K562 (cell line): ENCODE data around the gene KRTAP10-11. TPM values are rescaled to one million over a fixed set of nuclear protein-coding genes. Genes with fewer than 3 reads are reported as not detected.

ENCODE experiments used
- ATAC-seq: fragments of 200-7000 bp; cut with Tn5 transposase; 3 replicates; pipeline ENCODE4 v1.9.1; 2020; ENCODE audit warnings: moderate library complexity
- BruUV-seq: library from RNA; stranded (reverse); fragments of 400-500 nt; replicated peaks from 2 replicates; lab custom pipeline; 2021; lab: Mats Ljungman, UMichigan
- CTCF ChIA-PET: fragments of 300-600 bp; formaldehyde crosslinking; extraction: SDS; loops from one replicate; lab custom pipeline; 2021; ENCODE audit warnings: low intra/inter-chr PET ratio; lab: Yijun Ruan, JAX
- POLR2A ChIA-PET: fragments of 300-600, 350-650 bp; sonication (Branson Sonifier 250); formaldehyde crosslinking; extraction: SDS; loops from one replicate; lab custom pipeline; 2021; ENCODE audit warnings: antibody characterized with exemption, inconsistent platforms; lab: Yijun Ruan, JAX
- DNase-seq, 4 experiments: peaks; one replicate each; pipeline versions ENCODE4 v3.0.0 to v3.0.0-alpha.2; 2011 to 2018; ENCODE audit warnings: low spot score in 3 of 4, mixed read lengths in 3 of 4; ENCODE audit errors: extremely low read depth in 1 of 4
- FAIRE-seq: peaks from 2 replicates; lab custom pipeline; 2011; peaks lifted over from hg19 to GRCh38; lab: Jason Lieb, UNC
- H2AFZ ChIP-seq: 2 replicates; pipeline ENCODE4 v1.6.0; 2011; ENCODE audit warnings: low read depth, low read length, control low read depth, inconsistent platforms
- H3K27ac ChIP-seq: fragments of 200-600 bp; 3 replicates; pipeline ENCODE4 v1.8.0; 2011; ENCODE audit warnings: low read depth, mild to moderate bottlenecking, control low read depth, inconsistent platforms, low read length, moderate library complexity, mixed read lengths; ENCODE audit errors: extremely low read depth
- H3K27me3 ChIP-seq, 2 experiments: fragments of 300-600 bp in 1 of 2; 2 replicates in 1 of 2; 3 replicates in 1 of 2; pipeline versions ENCODE4 v1.6.0 to v1.8.0; 2011; ENCODE audit warnings: inconsistent platforms in 2 of 2, low read length in 2 of 2, mild to moderate bottlenecking in 1 of 2, mixed read lengths in 1 of 2, moderate library complexity in 1 of 2; ENCODE audit not compliant: control insufficient read depth in 2 of 2, insufficient read depth in 2 of 2
- H3K36me3 ChIP-seq: fragments of 300-600 bp; 3 replicates; pipeline ENCODE4 v1.8.0; 2011; ENCODE audit warnings: mild to moderate bottlenecking, low read length, inconsistent platforms; ENCODE audit not compliant: control insufficient read depth, insufficient read depth
- H3K4me1 ChIP-seq, 2 experiments: fragments of 200-600 bp in 1 of 2; replicated peaks in 1 of 2; 2 replicates in 1 of 2; 3 replicates in 1 of 2; pipeline versions ENCODE4 v1.5.1 to v1.8.0; 2011; ENCODE audit warnings: inconsistent platforms in 2 of 2, low read length in 2 of 2, mild to moderate bottlenecking in 1 of 2, mixed read lengths in 1 of 2, moderate library complexity in 1 of 2; ENCODE audit not compliant: control insufficient read depth in 2 of 2, insufficient read depth in 2 of 2
- H3K4me2 ChIP-seq: 2 replicates; pipeline ENCODE4 v1.6.1; 2011; ENCODE audit warnings: low read length, control low read depth, inconsistent platforms, mixed read lengths; ENCODE audit not compliant: insufficient read depth
- H3K4me3 ChIP-seq: fragments of 200-600 bp; sonication (generic), shearing (Covaris generic); 2 replicates; pipeline ENCODE4 v1.5.1; 2016; ENCODE audit warnings: control low read depth, inconsistent platforms
- H3K79me2 ChIP-seq: fragments of 200-600 bp; 3 replicates; pipeline ENCODE4 v1.8.0; 2011; ENCODE audit warnings: low read length, inconsistent platforms; ENCODE audit not compliant: control insufficient read depth, insufficient read depth
- H3K9ac ChIP-seq, 2 experiments: 2 replicates each; pipeline versions ENCODE4 v1.6.0 to v1.6.1; 2011; ENCODE audit warnings: low read depth in 2 of 2, low read length in 2 of 2, control low read depth in 1 of 2, inconsistent platforms in 1 of 2, mild to moderate bottlenecking in 1 of 2, mixed read lengths in 1 of 2; ENCODE audit not compliant: insufficient read depth in 1 of 2
- H3K9me1 ChIP-seq: one replicate; pipeline ENCODE4 v1.6.0; 2011; ENCODE audit warnings: inconsistent platforms, mild to moderate bottlenecking, low read length, moderate library complexity; ENCODE audit not compliant: control insufficient read depth, insufficient read depth
- H3K9me3 ChIP-seq: replicated peaks from 2 replicates; pipeline ENCODE4 v1.5.1; 2011; ENCODE audit warnings: low read depth, low read length, inconsistent platforms; ENCODE audit not compliant: control insufficient read depth, insufficient read depth
- H4K20me1 ChIP-seq: replicated peaks from 2 replicates; pipeline ENCODE4 v1.6.1; 2011; ENCODE audit warnings: low read length, inconsistent platforms, mixed read lengths; ENCODE audit not compliant: control insufficient read depth, insufficient read depth
- BDP1 ChIP-seq: IDR thresholded peaks from 3 replicates; pipeline ENCODE4 v1.6.1; 2011; ENCODE audit not compliant: insufficient read length, insufficient read depth
- CREBBP ChIP-seq: IDR thresholded peaks from one replicate; pipeline ENCODE4 v1.6.1; 2012; ENCODE audit warnings: low read depth, mild to moderate bottlenecking, control low read depth, inconsistent platforms, low read length
- HMGN3 ChIP-seq: IDR thresholded peaks from 2 replicates; pipeline ENCODE4 v1.6.1; 2011; ENCODE audit warnings: borderline replicate concordance, low read depth, mild to moderate bottlenecking, mixed read lengths, low read length; ENCODE audit not compliant: insufficient read length; ENCODE audit errors: extremely low read depth
- KDM1A ChIP-seq, 2 experiments: fragments of 450-650 bp; IDR thresholded peaks; 2 replicates each; pipeline ENCODE4 v1.6.1; 2016; ENCODE audit warnings: mild to moderate bottlenecking in 2 of 2
- MEF2A ChIP-seq: IDR thresholded peaks from 2 replicates; pipeline ENCODE4 v1.6.1; 2011; ENCODE audit warnings: low read depth, mild to moderate bottlenecking, low read length, moderate library complexity; ENCODE audit not compliant: control insufficient read depth
- MYNN ChIP-seq, 2 experiments: sonication (generic); formaldehyde crosslinking in 1 of 2; IDR thresholded peaks; 2 replicates each; pipeline versions ENCODE4 v1.5.0 to v1.6.1; 2016 to 2020; ENCODE audit warnings: antibody characterized with exemption in 1 of 2, missing genetic modification reagents in 1 of 2
- NFRKB ChIP-seq: fragments of 450-650 bp; IDR thresholded peaks from 2 replicates; pipeline ENCODE4 v1.6.1; 2016; ENCODE audit warnings: low read depth
- RBM15 ChIP-seq: fragments of 200-400 bp; formaldehyde crosslinking; IDR thresholded peaks from 2 replicates; pipeline ENCODE4 v1.6.1; 2018; ENCODE audit warnings: mild to moderate bottlenecking, low read length, moderate library complexity; ENCODE audit not compliant: insufficient read depth
- SRF ChIP-seq, 2 experiments: fragments of 250-450, 450-650 bp in 1 of 2; sonication (Bioruptor Pico) in 1 of 2; sonication (generic) in 1 of 2; formaldehyde crosslinking; IDR thresholded peaks; 2 replicates each; pipeline versions ENCODE4 v1.5.0 to v1.5.1; 2020 to 2022; ENCODE audit warnings: mild to moderate bottlenecking in 1 of 2, missing genetic modification reagents in 1 of 2
- SRSF1 ChIP-seq: fragments of 200-400 bp; formaldehyde crosslinking; IDR thresholded peaks from 2 replicates; pipeline ENCODE4 v1.6.1; 2017; ENCODE audit warnings: mild to moderate bottlenecking, low read depth, low read length, moderate library complexity
- TEAD1 ChIP-seq, 2 experiments: fragments of 450-650 bp in 1 of 2; sonication (generic) in 1 of 2; formaldehyde crosslinking; IDR thresholded peaks; 2 replicates each; pipeline versions ENCODE4 v1.4.0 to v1.8.0; 2020 to 2022; ENCODE audit warnings: mild to moderate bottlenecking in 2 of 2, missing genetic modification reagents in 1 of 2
- ZC3H8 ChIP-seq: fragments of 450-650 bp; IDR thresholded peaks from 2 replicates; pipeline ENCODE4 v1.6.1; 2017
- WGBS: fragments of 100-300 bp; shearing (Covaris generic); methylation state at CpG from one replicate; pipeline ENCODE4 v1.1.6; 2016; ENCODE audit warnings: low coverage, mixed read lengths; ENCODE audit not compliant: insufficient coverage; ENCODE audit errors: missing lambda C conversion rate; 5-methylcytosine and 5-hydroxymethylcytosine counted together
- in situ Hi-C: fragments of 300-500 bp; cut with MboI; formaldehyde crosslinking; loops from 4 replicates; pipeline ENCODE4 v1.15.0; 2018; ENCODE audit warnings: inconsistent platforms, mixed read lengths
- intact Hi-C: fragments of 100-400 bp; cut with micrococcal nuclease; formaldehyde crosslinking; loops from 2 replicates; pipeline ENCODE4 v1.14.2; 2022
- polyA plus RNA-seq, 8 experiments: library from polyadenylated mRNA; depleted of rRNA in 4 of 8; stranded (reverse) in 5 of 8; unstranded in 3 of 8; fragments of >200 nt; fragmentation: Nextera tagmentation in 2 of 8; fragmentation: Illumina TruSeq in 1 of 8; extraction: Ambion mirVana in 2 of 8; extraction: Trizol in 1 of 8; gene quantifications; 2 replicates each; pipeline versions ENCODE4 v1.2.1 to v1.2.3, GENCODE V29; 2011 to 2014; ENCODE audit warnings: inconsistent platforms in 1 of 8, missing spikeins in 1 of 8
- total RNA-seq, 7 experiments: library from RNA; depleted of rRNA in 6 of 7; stranded (reverse); fragments of >200 nt in 6 of 7; fragmentation: Illumina TruSeq in 2 of 7; extraction: Trizol in 2 of 7; gene quantifications; 2 replicates each; pipeline versions ENCODE4 v1.2.1 to v1.2.3, GENCODE V29; 2011 to 2021; ENCODE audit warnings: low replicate concordance in 1 of 7
- TF ChIP-seq, protein P1 (sequence below): fragments of 450-650 bp; IDR thresholded peaks from 2 replicates; pipeline ENCODE4 v1.6.1; 2016; ENCODE audit warnings: missing biosample characterization, missing genetic modification characterization
- TF ChIP-seq, protein P2 (sequence below): fragments of 450-650 bp; IDR thresholded peaks from 2 replicates; pipeline ENCODE4 v1.6.1; 2016; ENCODE audit warnings: antibody characterized with exemption

Gene KRTAP10-11
- total and polyA plus RNA-seq, 9 of the 15 experiments (the other 6 are each of a cell fraction or from before 2014, with no cell fraction given) = not detected

DNA sequence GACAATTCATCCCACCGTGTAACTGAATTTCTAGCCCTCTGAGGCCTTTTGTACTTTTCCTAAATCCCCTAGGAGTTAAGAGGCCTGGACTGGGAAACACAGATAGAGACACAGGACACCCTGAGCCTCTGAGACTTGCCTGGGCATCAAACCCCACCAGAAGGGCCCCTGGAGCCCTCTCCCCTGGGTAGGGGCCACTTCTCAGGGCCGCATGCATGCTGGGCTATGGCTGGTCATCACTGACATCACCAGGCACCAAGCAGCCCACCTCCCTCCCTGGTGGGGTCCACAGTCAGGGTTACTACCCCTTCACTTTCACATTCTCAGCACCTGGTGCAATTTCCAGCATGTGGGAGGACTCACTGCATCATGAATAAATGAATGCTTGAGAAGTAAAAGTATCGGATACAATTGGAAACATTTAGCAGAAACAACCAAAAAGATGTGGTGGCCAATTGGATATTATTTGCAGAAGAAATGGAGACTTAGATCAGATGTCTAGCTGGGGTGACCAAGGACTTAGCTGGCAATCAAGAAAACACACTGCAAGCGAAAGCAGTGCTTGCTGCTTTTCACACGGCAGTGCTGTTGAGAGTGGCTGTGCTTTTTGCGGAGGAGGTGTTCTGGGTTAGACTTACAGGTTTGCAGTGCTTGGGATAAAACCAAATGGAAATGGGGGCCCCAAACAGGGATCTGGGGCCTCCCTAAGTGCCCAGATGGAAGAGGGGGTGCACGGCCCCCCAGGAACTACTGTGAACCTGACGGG, 46.8 kb upstream of the KRTAP10-11 start:
- Histone ChIP-seq H3K4me2 (no peak overlapping the region), H3K4me1 (peaks cover 6 to 16% of the 10 kb centered on the region in 2 experiments; a peak in 4 of 5 replicates), H3K36me3 (no peaks in the 10 kb centered on the region), H3K79me2 (no peaks in the 10 kb centered on the region), H2AFZ (no peak overlapping the region), H3K27ac (no peak overlapping the region), H3K4me3 (no peak overlapping the region), H3K9ac (no peak overlapping the region), H4K20me1 (no peaks in the 10 kb centered on the region), H3K9me3 (no peaks in the 10 kb centered on the region), H3K27me3 (peaks cover 9 to 48% of the 10 kb centered on the region in 2 experiments), H3K9me1 (no peaks in the 10 kb centered on the region)
- ATAC-seq (no peak), DNase-seq (no peak), FAIRE-seq (no peak)
- intact Hi-C loops (no loop called here), in situ Hi-C loops (no loop called here)
- WGBS = 17% methylated on average over 8 of the region's 8 CpGs
- ChIA-PET POLR2A (no interaction called here), CTCF (no interaction called here)
- BruUV-seq = no TSS peak
- TF ChIP-seq SRF (CRISPR knock-in tag; IDR thresholded peaks at IDR 0.05) (no peak), TEAD1 (CRISPR knock-in tag; IDR thresholded peaks at IDR 0.05) (no peak), HMGN3 (no peak), SRSF1 (no peak), MYNN (IDR thresholded peaks at IDR 0.05) (no peak), MYNN (CRISPR knock-in tag; IDR thresholded peaks at IDR 0.05) (no peak), KDM1A (IDR thresholded peaks at IDR 0.05) (no peak), BDP1 (no peak), CREBBP (no peak), NFRKB (no peak), RBM15 (no peak), ZC3H8 (no peak), MEF2A (no peak)
- TF ChIP-seq, protein P1, sequence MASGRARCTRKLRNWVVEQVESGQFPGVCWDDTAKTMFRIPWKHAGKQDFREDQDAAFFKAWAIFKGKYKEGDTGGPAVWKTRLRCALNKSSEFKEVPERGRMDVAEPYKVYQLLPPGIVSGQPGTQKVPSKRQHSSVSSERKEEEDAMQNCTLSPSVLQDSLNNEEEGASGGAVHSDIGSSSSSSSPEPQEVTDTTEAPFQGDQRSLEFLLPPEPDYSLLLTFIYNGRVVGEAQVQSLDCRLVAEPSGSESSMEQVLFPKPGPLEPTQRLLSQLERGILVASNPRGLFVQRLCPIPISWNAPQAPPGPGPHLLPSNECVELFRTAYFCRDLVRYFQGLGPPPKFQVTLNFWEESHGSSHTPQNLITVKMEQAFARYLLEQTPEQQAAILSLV (tag) = no peak
- TF ChIP-seq, protein P2, sequence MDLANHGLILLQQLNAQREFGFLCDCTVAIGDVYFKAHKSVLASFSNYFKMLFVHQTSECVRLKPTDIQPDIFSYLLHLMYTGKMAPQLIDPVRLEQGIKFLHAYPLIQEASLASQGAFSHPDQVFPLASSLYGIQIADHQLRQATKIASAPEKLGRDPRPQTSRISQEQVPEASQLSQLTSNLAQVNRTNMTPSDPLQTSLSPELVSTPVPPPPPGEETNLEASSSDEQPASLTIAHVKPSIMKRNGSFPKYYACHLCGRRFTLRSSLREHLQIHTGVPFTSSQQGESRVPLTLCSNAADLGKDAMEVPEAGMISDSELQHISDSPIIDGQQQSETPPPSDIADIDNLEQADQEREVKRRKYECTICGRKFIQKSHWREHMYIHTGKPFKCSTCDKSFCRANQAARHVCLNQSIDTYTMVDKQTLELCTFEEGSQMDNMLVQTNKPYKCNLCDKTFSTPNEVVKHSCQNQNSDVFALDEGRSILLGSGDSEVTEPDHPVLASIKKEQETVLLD = no peak
